Choroid plexus epithelial cell (primary cell): ENCODE results near the gene TNNI2.

Experiments
- DNase-seq: peaks from one replicate; pipeline ENCODE4 v3.0.0-alpha.2; 2010; ENCODE audit warnings: low read depth
- H3K4me3 ChIP-seq: 2 replicates; pipeline ENCODE4 v1.5.1; 2011; ENCODE audit warnings: low read depth, mild to moderate bottlenecking, control low read depth, low read length, moderate library complexity
- TF ChIP-seq, protein P1 (sequence below): conservative IDR thresholded peaks from 2 replicates; pipeline ENCODE4 v1.5.1; 2011; ENCODE audit warnings: low read depth, mild to moderate bottlenecking, control low read depth, inconsistent platforms, low read length, moderate library complexity

TNNI2 gene

GRCh38 chr11:1840780-1841480 is 2.1 kb downstream of the TNNI2 start:
- no peak overlapping the region for H3K4me3 ChIP-seq
- TF ChIP-seq, protein P1, sequence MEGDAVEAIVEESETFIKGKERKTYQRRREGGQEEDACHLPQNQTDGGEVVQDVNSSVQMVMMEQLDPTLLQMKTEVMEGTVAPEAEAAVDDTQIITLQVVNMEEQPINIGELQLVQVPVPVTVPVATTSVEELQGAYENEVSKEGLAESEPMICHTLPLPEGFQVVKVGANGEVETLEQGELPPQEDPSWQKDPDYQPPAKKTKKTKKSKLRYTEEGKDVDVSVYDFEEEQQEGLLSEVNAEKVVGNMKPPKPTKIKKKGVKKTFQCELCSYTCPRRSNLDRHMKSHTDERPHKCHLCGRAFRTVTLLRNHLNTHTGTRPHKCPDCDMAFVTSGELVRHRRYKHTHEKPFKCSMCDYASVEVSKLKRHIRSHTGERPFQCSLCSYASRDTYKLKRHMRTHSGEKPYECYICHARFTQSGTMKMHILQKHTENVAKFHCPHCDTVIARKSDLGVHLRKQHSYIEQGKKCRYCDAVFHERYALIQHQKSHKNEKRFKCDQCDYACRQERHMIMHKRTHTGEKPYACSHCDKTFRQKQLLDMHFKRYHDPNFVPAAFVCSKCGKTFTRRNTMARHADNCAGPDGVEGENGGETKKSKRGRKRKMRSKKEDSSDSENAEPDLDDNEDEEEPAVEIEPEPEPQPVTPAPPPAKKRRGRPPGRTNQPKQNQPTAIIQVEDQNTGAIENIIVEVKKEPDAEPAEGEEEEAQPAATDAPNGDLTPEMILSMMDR = no peak
- DNase-seq = no peak

GRCh38 chr11:1841511-1842148 is 2.8 kb downstream of the TNNI2 start:
- no peak for DNase-seq
- TF ChIP-seq, protein P1 = no peak
- H3K4me3 ChIP-seq = no peak overlapping the region

DNA sequence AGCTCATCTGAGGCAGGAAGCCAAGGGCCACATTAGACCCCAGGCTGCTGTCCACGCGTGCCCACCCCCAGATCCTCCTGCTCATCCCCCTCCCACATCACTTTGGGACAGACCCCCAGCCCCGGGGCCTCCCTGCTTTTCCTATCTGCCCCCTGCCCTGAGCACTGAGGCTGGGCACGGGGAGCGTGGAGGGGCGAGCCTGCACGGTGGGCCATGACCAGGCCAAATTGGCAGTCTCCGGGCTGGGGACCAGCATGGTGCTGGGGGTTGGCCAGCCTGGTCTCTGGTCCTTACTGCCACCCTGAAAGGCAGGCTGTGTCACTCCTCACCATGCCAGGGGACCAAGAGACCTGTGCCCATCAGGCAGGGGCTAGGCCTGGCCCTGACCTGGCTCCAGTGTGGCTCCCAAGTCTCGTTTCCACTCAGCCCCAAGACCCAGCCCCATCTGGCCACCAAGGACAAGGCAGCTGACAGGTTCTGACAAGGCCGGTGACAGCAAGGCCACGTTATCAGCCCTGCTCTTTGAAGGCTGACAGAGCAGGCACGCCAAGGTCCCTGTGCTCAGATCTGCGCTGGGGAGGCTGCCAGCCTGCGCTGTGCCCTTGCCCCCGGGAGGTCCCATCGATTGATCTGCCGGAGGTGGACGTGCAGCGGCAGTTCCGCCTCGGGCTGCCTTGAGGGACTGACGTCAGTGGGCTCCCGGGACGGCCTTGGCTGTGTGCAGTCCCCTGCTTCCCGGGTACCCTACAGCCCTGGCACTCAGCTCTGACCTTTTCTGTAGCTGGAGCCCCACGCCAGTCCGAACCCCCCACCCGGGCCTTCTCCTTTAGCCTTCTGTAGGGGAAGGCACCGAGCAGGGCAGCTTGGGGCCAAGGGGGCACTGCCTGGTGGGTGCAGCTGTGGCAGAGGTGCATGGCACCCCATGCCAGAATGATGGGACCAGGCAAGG is 3.6 kb downstream of the TNNI2 start:
- H3K4me3 ChIP-seq = no peak overlapping the region
- no peak for DNase-seq
- TF ChIP-seq, protein P1 = no peak

GRCh38 chr11:1843098-1843473 is 4.3 kb downstream of the TNNI2 start:
- TF ChIP-seq, protein P1 = no peak
- no peak for DNase-seq
- H3K4me3 ChIP-seq = no peak overlapping the region

DNA sequence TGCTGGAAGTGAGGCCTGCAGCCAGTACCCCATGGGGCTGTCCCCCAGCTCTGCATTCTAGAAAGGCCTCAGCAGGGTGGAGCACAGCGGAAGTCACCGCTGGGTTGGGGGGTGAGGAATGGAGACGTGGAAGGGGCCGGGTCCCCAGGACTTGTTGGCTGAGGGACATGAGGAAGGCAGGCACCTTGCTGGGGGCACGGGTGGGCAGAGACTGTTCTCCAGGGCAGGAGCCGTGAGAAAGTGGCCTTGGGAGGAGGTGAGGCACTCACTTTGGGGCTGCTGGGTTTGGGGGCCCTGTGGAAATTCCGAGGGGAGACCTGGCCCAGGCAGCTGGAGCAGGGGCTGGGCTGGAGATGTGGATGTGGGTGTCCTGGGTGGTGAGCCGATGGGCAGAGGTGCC is 5.0 kb downstream of the TNNI2 start:
- H3K4me3 ChIP-seq = no peak overlapping the region
- TF ChIP-seq, protein P1 = no peak
- DNase-seq = no peak

DNA sequence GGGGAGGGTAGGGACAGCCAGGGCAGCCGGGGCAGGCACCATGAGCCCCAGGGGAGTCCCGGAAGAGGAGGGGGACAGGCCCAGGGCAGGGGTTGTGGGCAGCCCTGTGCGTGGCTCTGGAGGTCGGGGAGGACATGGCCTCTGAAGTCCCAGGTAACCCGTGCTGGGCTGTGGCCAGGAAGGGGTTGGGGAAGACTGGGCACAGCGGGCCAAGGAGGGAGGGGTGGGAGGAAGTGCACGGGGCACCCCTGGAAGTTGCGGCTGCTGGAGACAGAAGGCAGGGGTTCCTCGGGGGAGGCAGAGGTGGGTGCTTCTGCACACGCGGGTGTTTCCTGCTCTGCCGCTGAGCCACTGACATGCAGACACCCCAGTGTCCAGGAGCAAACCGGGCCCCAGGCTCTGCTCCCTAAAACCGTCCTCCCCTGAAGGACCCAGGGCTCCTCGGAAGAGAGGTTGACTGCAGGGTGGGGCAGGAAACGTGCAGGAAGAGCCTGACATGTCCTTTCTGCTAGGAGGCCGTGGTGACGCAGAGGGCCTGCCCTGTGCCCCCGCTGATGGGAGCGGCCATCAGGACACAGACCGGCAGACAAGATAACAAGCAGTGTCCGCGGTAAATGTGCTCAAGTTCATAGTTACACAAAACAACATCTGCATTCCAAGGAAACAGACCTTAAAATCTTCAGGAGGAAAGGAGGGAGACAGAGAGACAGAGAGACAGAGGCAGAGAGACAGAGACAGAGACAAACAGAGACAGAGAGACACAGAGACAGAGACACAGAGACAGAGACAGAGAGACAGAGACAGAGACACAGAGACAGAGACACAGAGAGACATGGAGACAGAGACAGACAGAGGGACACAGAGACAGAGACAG is 5.7 kb downstream of the TNNI2 start:
- TF ChIP-seq, protein P1 = no peak
- H3K4me3 ChIP-seq = no peak overlapping the region
- DNase-seq = peak; percentile 31
